ENCODE results near the gene RIPOR3. TPM values are rescaled to one million over a fixed set of nuclear protein-coding genes. Genes with fewer than 3 reads are reported as not detected.

The RIPOR3 gene
- total RNA-seq, 1 donor from 2014 or later, result 5.1 TPM

GRCh38 chr20:50636601-50637540, 54.5 kb downstream of the RIPOR3 start:
- peak overlapping the region; percentile 47 for H3K4me3 Mint-ChIP-seq
- no peaks in the 10 kb centered on the region for H3K36me3 Mint-ChIP-seq
- TF ChIP-seq CTCF (conservative IDR thresholded peaks at IDR 0.05), result no peak
- H3K27me3 Mint-ChIP-seq, result no peaks in the 10 kb centered on the region
- peaks cover 31% of the 10 kb centered on the region for H3K4me1 Mint-ChIP-seq (ENCODE audit: unreplicated experiment)
- no peaks in the 10 kb centered on the region for H3K9me3 Mint-ChIP-seq
- H3K27ac Mint-ChIP-seq, result no peak overlapping the region
- DNase-seq (ENCODE audit: extremely low spot score, unreplicated experiment), result no peak

GRCh38 chr20:50635676-50636600, 55.4 kb downstream of the RIPOR3 start:
- Mint-ChIP-seq H3K27me3 (no peaks in the 10 kb centered on the region), H3K4me3 (peak overlapping the region; percentile 62), H3K36me3 (no peaks in the 10 kb centered on the region), H3K27ac (peak overlapping the region; percentile 61), H3K4me1 (ENCODE audit: unreplicated experiment) (peaks cover 28% of the 10 kb centered on the region), H3K9me3 (no peaks in the 10 kb centered on the region)
- TF ChIP-seq CTCF (conservative IDR thresholded peaks at IDR 0.05), result peak; percentile 93
- DNase-seq (ENCODE audit: extremely low spot score, unreplicated experiment), result peak; percentile 84

GRCh38 chr20:50635014-50635557, 56.3 kb downstream of the RIPOR3 start:
- Mint-ChIP-seq H3K27ac (peak overlapping the region; percentile 61), H3K4me1 (ENCODE audit: unreplicated experiment) (peaks cover 28% of the 10 kb centered on the region), H3K9me3 (no peaks in the 10 kb centered on the region), H3K27me3 (no peaks in the 10 kb centered on the region), H3K36me3 (no peaks in the 10 kb centered on the region), H3K4me3 (peak overlapping the region; percentile 62)
- TF ChIP-seq CTCF (conservative IDR thresholded peaks at IDR 0.05), result no peak
- no peak for DNase-seq (ENCODE audit: extremely low spot score, unreplicated experiment)

GRCh38 chr20:50634191-50634590, 57.2 kb downstream of the RIPOR3 start:
- no peak overlapping the region for H3K27ac Mint-ChIP-seq

More at GRCh38 chr20:50634191-50634590, 57.2 kb downstream of the RIPOR3 start:
- no peaks in the 10 kb centered on the region for H3K27me3 Mint-ChIP-seq
- no peak overlapping the region for H3K4me3 Mint-ChIP-seq
- no peak for TF ChIP-seq CTCF (conservative IDR thresholded peaks at IDR 0.05)
- H3K4me1 Mint-ChIP-seq (ENCODE audit: unreplicated experiment), result peaks cover 28% of the 10 kb centered on the region
- no peak for DNase-seq (ENCODE audit: extremely low spot score, unreplicated experiment)
- H3K36me3 Mint-ChIP-seq, result no peaks in the 10 kb centered on the region
- H3K9me3 Mint-ChIP-seq, result no peaks in the 10 kb centered on the region

All from type B pancreatic cell (in vitro differentiated cells).